HG03442 (cell line): ENCODE measurements around the gene ACMSD.
A peak's percentile ranks its signal among the peaks of the same experiment; 100 is the strongest.
"Not testable (repeated sequence)": the region's sequence is repeated elsewhere in the genome, so short reads cannot be mapped to it uniquely, and the experiment has no call there.

Experiments
- ATAC-seq: cut with Tn5 transposase; IDR thresholded peaks from one replicate; pipeline ENCODE4 v1.9.1; 2021; ENCODE audit warnings: mild to moderate bottlenecking, moderate library complexity; ENCODE audit not compliant: unreplicated experiment

ACMSD gene

DNA sequence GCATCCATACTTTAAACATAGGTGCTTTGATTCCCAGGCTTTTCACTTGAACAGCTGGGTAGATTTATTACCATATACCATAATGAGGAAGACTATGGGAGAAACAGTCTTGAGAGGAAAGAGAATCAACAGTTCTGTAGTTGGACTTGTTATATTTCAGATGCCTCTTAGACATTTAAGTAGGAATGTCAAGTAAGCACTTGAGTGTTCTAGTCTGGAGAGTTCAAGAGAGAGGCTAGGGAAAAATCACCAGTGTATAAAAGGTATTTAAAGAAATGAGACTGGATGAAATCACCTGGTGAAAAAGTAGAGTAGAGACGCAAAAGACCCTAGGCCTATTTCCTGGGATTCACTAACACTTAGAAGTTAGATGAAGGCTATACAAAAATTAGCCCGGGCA lies 66.8 kb downstream of the ACMSD start:
- ATAC-seq = no peak

DNA sequence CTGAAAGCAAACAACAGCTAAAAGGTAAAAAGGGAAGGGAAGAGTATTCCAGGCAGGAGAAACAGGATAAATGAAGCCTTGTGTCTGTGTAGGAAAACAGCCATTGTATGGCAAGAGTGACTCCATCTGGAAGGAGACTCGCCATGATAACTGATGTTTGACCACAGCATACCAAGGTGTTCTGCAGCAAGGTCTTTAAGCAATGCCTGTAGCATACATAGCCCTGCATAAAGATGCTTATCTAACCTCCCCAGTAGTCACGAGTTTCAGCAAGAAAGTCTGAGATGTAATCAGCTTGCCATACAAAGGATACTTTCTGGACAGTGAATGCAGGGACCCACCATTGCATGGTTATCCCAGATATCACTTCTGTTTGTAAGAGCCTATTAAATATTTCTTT lies 68.3 kb downstream of the ACMSD start:
- no peak for ATAC-seq

DNA sequence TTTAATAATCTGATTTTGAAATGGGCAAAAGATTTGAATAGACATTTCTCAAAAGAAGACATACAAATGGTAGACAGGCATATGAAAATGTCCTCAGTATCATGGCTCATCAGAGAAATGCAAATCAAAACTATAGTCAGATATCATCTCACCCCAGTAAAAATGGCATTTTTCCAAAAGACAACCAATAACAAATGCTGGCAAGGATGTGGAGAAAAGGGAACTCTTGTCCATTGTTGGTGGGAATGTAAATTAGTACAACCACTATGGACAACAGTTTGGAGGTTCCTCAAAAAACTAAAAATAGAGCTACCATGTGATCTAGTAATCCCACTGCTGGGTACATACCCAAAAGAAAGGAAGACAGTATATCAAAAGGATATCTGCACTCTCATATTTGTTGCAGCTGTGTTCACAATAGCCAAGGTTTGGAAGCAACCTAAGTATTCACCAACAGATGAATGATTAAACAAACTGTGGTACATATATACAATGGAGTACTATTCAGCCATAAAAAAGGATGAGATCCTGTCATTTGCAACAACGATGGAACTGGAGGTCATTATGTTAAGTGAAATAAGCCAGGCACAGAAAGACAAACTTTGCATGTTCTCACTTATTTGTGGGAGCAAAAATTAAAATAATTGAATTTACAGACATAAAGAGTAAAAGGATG lies 69.2 kb downstream of the ACMSD start:
- not testable (repeated sequence) for ATAC-seq

DNA sequence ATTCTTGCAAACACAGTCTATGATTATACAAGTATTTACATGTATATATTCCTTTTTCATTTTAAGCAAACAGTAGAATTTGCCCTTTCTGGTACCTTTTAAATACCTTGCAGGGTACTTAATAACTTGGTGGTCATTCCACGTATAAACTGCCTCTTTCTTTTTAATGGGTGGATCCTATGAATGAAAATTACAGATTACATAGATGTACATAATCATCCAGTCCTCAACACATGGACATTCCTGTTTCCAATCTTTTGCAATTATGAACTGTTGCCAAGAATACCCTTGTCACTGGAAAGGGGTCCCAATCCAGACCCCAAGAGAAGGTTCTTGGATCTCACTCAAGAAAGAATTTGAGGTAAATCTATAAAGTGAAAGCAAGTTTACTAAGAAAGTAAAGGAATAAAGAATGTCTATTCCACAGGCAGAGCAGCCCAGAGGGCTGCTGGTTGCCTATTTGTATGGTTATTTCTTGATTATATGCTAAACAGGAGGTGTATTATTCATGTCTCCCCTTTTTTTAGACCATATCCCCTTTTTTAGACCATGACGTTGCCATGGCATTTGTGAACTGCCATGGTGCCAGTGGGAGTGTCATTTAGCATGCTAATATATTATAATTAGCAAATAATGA lies 72.5 kb downstream of the ACMSD start:
- ATAC-seq = no peak

DNA sequence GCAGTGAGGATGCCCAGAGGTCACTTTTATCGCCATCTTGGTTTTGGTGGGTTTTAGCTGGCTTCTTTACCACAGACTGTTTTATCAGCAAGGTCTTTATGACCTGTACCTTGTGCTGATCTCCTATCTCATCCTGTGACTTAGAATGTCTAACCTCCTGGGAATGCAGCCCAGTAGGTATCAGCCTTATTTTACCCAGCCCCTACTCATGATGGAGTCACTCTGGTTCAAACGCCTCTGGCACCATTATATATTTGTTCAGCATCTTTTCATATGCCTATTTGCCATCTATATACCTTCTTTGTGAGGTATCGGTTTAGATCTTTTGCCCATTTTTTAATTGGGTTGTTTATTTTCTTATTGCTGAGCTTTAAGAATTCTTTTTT lies 73.0 kb downstream of the ACMSD start:
- ATAC-seq = no peak

DNA sequence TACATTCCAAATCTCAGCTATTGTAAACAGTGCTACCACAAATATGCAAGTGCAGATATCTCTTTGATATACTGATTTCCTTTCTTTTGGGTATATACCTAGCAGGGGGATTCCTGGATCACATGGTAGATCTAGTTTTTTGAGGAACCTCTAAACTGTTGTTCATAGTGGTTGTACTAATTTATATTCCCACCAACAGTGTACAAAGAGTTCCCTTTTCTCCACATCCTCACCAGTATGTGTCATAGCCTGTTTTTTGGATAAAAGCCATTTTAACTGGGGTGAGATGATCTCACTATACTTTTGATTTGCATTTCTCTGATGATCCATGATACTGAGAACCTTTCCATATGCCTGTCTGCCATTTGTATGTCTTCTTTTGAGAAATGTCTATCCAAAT lies 73.9 kb downstream of the ACMSD start:
- ATAC-seq = no peak

DNA sequence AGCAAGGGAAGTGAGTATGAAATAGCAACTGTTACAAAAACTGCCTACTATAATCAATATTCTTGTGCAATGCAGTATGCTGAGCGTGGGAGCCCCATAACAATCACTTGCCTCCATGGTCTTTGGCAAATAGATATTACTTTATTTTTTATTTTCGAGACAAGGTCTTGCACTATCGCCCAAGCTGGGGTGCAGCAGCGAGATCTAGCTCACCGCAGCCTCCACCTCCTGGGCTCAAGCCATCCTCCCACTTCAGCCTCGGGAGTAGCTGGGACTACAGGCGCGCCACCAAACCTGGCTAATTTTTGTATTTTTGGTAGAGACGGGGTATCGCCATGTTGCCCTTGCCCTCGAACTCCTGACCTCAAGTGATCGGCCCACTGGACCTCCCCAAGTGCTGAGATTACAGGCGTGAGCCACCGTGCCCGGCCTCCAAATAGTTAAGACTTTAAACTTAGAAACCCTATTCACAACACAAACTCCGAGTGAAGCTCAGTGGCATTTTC lies 79.0 kb downstream of the ACMSD start:
- no peak for ATAC-seq

DNA sequence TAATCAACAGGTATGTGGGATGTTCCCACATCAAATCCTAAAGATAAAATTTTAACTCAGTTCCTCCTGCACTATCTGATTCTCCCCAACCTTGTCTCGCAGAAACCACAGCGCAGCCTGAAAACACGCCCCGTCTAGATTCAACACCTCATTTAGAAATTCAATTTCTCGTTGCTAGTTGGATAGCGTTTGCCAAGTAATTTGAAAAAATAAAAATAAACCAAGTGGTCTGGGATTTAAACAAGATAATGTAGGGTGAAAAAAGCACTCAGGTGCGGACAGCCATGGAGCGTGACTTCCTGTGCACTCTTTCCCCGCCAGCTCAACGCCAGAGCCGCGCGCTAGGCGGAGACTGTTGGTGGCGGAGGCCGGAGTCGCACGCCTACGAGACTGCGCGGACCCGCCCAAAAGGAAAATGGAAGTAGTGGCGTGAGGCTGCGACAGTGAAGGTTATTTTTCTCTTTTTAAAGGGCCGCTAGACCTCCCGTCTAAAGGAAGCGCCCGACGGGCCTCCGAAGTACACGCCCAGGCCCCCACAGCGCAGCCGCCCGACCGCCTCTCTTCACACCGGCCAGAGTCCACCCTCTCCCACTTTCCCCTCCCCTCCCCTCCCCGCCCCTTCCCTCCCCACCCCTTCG lies 79.6 kb downstream of the ACMSD start:
- ATAC-seq = peak; percentile 70

DNA sequence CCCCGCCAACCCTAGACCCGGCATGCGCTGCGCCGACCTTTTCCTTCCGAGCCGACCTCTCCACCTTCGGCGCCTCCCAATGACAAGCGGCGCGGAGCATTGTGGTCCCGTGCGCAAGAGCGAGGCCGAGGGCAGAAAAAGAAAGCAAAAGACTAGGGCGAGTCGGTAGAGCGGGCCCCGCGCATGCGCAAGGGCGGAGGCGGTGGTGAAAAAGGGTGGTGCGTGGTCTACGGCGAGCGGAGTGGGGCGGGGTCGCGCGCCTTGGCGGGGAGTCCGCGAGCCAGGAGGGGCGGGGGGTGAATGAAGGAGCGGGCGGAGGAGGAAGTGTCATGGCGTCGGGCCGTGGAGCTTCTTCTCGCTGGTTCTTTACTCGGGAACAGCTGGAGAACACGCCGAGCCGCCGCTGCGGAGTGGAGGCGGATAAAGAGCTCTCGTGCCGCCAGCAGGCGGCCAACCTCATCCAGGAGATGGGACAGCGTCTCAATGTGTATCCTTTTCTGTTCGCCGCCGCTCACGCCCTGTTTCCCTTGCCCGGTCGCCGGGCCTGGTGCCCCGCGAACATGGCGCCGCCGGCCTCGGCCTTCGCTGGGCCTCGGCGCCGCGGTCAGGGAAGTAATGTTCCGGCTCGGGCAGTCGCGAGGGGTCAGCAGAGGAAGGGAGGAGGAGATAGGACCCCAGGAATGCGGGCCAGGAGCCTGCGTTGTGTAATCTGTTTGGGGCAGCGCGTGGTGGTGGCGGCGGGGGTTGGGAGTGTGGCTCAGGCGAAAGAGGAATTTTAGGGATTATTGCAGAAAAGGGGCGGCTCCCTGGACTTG lies 80.3 kb downstream of the ACMSD start, which contains the start of gene CCNT2:
Gene CCNT2, plus strand, starts transcription at position 297 of the 815 bp plus-strand sequence. Its CDS starts 33 bp downstream, at position 330.
- ATAC-seq = peak; percentile 82

DNA sequence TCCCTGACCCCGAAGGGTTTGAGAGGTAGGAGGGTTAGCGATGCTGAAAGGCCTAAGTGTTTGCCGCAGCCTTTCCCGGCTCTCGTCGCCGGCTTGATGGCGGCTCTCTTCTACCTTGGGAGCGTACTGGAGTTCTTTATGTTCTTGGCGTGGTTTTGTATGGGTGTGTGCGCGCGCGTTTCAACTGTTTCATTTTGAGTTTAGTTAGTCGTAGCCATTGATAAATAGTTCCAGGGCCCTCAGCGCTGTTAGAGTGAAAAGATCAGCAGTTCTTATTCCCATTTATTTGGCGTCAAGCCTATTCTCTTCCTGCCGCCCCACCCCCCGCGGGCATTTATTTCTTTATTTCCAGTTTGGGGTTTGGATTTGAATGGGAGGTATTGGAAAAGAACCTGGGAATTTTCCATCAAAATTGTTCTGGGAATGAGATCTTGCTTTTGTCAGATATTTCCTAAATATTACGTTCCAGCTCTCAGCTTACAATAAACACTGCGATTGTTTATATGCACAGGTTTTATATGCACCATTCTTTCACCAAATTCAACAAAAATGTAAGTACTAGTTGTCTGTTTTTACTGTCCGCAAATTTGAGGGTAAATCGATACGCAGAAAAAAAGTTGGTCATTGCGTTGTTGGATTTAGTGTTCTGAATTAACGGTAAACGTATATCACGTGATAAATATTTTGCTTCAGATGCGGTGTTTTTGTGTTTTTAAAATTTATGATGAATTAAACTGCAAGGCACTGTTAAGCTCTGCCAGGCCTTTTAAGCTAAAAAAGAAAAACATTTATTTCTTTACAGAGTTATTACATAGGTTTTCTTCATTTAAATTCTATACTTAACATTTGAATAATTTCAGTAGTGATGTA lies 81.2 kb downstream of the ACMSD start:
- ATAC-seq = no peak

DNA sequence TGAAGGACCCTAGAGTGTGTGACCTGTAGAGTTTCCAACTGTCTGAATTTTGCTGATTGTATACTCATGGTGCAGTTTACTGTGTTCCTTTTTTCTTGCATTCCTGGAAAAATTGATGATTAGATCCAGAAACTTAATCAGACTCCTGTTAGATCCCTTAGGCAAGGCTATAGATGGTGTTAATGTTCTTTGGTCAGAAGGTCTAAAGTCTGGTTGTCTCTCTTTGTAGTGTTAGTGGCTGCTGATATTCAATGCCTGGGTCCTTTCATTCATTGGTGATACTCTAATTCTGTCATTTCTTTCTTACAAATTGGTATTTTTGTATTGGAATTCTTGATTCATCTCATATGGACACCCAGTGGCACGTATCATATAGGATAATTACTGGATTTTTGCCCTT lies 86.5 kb downstream of the ACMSD start:
- ATAC-seq = no peak

DNA sequence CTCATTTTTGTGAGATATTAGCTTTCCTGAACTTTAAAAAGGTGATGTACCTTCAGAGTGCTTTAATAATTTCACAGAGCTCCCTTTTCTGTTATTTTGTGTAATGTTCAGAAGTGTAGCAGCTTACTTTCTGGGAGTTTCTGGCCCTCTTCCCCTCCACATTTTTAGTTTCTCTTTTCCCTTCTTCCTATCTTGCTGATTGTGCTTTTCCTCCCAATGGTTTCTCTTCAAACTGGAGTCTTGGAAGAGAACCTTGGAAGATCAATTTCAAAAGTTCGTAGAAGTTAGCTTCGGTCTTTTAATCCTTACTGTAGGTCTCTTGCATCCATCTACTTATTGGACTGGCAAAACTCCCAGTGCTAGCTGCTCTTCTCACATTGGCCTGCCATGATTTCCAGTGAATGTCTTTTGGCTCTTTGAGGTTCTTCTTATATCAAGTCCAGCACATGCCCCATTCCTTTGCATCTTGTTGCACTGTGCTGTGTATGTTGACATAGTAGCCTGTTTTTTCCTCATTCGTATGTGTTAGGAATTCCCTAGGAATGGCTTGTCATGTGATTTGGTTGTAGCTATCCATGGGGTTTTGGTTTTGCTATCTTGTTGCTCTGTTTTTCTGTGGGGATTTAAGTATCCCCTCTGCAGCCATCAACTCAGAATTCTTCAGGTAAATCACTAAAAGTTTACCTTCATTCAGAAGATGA lies 88.0 kb downstream of the ACMSD start:
- no peak for ATAC-seq

DNA sequence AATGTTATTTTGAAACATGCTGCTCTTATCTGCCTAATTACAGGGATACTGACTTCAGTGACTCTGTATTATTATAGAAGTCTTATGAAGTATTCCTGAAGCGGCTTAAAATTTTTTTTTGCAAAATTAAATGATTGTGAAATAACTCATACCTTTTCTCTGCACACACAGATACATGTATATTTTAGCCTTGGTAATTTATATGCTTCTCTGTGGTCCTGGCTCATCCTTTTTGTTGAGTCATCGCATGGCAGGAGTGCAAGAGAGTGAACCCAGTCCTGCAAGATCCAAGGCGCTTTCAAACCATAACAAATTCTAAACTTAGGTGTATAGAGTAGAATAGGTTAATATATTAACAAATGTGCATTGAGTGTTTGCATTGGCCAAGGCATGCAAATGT lies 88.8 kb downstream of the ACMSD start:
- ATAC-seq = no peak

DNA sequence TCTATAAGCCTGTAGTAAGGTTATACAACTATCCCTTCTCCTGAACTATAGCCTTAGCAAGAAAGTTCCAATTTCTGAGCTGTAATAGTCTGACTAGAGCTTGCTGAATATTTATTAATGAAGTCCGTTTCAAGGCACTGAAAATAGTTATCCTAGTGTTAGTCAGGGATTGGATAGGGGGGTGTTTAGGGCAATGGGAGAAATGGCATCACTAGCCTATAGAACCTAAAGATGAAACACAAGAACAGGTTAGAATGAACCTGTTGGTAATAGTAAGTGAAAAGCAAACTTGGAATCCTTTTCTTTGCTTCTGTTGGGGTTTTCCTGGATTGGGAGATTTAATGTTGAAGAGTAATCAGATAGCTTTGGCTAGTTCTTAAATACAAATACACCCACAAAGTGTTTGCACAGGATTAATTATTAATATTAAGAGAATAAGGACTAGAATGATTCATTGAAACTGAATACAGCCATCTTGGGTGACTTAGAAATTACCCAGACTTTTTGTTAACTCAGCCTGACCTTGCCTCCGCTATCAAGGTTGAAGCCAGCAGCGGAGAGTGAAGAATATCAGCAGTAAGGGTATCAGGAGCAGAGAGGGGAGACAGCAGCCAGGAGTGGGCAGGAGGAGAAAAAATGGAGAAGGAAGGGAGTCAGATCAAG lies 94.6 kb downstream of the ACMSD start:
- ATAC-seq = no peak

DNA sequence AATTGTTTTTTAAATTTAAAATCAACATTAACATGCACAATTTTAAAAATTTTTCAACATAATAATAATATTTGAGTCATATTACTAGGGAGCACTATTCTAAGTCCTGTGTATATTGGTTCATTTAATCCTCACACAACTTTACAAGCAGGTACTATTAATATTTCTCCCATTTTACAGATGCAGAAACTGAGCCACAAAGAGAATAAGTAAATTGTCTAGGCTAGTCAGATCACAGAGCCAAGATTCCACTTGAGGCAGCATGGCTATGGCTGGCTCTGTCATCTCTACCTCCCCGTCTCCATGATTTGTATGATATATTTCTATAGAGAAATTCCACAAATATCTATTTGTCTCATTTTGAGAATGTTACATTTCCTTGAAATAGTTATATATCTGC lies 95.3 kb downstream of the ACMSD start:
- no peak for ATAC-seq

DNA sequence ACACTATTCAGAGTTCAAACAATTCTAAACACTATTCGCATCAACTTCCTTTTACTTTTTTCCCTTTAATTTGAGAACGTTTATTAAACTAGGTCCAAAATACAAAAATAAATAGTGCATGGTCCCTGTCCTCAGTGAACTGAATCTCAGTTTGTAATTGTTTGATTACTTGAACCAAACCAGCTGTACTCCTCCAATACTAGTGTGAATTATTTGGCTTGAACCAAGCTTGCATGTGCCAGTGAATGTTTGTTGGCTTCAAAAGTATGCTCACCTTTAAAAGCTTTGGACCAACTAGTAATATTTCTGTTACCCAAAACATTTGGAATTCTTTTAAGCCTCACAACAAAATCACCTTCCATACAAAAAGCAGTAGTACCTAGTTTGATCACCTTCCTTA lies 95.7 kb downstream of the ACMSD start:
- no peak for ATAC-seq

DNA sequence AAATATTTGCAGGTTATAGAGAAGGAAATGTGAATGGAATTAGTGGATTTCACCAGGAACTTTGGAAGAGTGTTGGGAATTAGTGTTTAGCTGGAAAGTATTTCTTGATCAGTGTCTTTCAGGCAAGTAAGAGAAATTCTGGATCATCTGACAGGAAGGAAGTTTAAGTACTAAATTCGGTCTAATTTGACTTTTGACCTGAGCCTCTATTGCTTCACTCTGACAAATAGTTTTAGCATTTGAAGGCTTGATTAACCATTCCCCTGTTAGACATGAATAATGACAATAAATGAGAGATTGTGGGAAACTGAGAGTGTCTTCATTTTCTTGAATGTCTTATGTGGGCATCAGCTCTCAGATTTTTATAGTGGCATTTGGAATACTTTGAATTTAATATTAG lies 96.2 kb downstream of the ACMSD start:
- ATAC-seq = no peak

DNA sequence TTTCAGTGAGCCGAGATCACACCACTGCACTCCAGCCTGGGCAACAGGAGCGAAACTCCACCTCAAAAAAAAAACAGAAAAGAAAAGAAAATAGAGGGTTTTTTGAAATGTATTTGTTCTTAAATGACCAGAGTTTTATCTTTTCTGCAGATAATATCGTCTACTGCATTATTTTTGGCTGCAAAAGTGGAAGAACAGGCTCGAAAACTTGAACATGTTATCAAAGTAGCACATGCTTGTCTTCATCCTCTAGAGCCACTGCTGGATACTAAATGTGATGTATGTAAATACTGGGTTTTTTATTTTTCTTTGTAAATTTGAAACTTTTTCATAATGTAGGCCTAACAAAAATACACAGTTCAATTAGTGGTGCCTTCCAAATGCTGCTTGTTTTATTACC lies 98.3 kb downstream of the ACMSD start:
- no peak for ATAC-seq

DNA sequence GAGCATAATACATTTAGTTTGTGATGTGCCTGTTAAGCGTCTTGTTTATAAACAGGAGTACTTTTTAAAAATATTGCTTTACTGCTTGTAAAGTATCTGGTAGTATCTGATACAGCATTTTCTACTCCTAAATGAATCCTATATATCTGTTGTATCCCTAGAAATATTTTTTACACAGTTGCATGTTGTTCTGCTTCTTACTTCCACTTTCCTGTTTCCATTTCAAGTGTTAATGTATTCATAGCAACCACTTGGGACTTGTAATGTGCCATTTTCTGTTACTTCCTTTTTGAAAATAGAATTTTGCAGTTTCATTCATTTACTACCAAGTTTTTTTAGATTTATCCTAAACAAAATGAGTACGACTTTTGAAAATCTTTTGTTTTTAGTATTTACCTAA lies 105.1 kb downstream of the ACMSD start:
- no peak for ATAC-seq
